Measurements from ENCODE around the gene ANKFY1.

DNA sequence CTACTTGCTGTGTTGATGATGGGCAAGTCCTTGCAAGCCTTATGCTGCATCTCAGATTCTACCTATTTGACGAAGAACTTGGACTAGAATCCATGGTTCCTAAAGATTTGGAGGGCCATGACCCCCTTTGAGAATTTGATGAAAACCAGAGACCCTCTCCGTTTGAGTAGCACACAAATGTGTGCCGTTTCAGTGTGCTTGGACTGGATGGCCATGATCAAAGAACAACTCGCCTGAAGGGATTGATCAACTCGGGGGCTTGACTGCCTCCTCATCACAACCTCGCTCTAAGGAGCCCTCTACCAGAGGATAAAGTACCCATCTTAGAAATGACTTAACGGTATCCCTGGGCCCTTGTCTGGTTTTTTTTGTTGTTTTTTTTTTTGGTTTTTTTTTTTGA lies 2.8 kb upstream of the ANKFY1 start:
- TF ChIP-seq POLR2AphosphoS5 (IDR thresholded peaks at IDR 0.05): no peak
- TF ChIP-seq, protein P1, sequence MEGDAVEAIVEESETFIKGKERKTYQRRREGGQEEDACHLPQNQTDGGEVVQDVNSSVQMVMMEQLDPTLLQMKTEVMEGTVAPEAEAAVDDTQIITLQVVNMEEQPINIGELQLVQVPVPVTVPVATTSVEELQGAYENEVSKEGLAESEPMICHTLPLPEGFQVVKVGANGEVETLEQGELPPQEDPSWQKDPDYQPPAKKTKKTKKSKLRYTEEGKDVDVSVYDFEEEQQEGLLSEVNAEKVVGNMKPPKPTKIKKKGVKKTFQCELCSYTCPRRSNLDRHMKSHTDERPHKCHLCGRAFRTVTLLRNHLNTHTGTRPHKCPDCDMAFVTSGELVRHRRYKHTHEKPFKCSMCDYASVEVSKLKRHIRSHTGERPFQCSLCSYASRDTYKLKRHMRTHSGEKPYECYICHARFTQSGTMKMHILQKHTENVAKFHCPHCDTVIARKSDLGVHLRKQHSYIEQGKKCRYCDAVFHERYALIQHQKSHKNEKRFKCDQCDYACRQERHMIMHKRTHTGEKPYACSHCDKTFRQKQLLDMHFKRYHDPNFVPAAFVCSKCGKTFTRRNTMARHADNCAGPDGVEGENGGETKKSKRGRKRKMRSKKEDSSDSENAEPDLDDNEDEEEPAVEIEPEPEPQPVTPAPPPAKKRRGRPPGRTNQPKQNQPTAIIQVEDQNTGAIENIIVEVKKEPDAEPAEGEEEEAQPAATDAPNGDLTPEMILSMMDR (IDR thresholded peaks at IDR 0.05): no peak
- no peak for TF ChIP-seq POLR2A (IDR thresholded peaks at IDR 0.05)
